IPS-15b (cell line): ENCODE data around the gene CYTH1.
"Not testable (repeated sequence)": the region's sequence is repeated elsewhere in the genome, so short reads cannot be mapped to it uniquely, and the experiment has no call there.

ENCODE experiments used
- H3K27me3 ChIP-seq: one replicate; pipeline ENCODE4 v1.6.1; 2013; ENCODE audit warnings: low read length; ENCODE audit not compliant: control insufficient read depth, insufficient read depth
- H3K36me3 ChIP-seq: one replicate; pipeline ENCODE4 v1.6.1; 2013; ENCODE audit warnings: low read length; ENCODE audit not compliant: control insufficient read depth, insufficient read depth
- H3K4me1 ChIP-seq: one replicate; pipeline ENCODE4 v1.6.1; 2013; ENCODE audit warnings: mild to moderate bottlenecking, low read length; ENCODE audit not compliant: control insufficient read depth, insufficient read depth
- H3K4me3 ChIP-seq: one replicate; pipeline ENCODE4 v1.5.1; 2013; ENCODE audit warnings: low read depth, low read length
- H3K9ac ChIP-seq: one replicate; pipeline ENCODE4 v1.6.1; 2013; ENCODE audit warnings: low read depth, mild to moderate bottlenecking, low read length
- H3K9me3 ChIP-seq: one replicate; pipeline ENCODE4 v1.6.1; 2013; ENCODE audit warnings: mild to moderate bottlenecking, low read length; ENCODE audit not compliant: control insufficient read depth, insufficient read depth

CYTH1 gene

DNA sequence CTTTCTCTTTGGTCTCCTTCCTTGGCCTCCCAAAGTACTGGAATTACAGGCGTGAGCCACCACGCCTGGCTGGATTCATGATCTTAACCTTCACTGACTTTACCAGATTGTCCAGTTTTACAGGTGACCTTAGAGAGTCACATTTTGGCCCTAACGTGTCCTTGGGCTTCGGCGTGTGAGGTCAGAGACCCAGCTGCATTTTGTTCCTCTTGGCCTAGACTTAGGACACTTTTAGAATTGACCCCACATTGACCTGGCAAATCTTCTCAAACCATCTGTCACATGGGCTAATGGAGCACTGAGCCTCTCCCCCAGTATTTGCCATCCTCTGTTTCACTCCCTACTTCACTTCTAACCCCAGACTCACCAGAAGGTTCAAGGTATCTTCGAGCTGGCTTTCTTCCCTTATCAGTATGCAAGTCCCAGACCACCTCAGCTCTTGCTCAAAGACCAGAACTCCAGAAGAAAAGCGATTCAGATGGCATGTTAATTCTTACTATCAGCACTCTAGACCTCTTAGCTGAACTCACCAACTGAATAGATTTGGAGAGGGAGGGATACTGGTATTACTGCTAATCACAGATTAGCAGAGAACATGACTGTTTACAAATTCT, 1.7 kb upstream of the CYTH1 start:
- Histone ChIP-seq H3K9ac (no peak overlapping the region), H3K4me3 (no peak overlapping the region), H3K4me1 (peaks cover 2% of the 10 kb centered on the region), H3K9me3 (no peaks in the 10 kb centered on the region), H3K27me3 (peaks cover 2% of the 10 kb centered on the region), H3K36me3 (peaks cover 4% of the 10 kb centered on the region)

DNA sequence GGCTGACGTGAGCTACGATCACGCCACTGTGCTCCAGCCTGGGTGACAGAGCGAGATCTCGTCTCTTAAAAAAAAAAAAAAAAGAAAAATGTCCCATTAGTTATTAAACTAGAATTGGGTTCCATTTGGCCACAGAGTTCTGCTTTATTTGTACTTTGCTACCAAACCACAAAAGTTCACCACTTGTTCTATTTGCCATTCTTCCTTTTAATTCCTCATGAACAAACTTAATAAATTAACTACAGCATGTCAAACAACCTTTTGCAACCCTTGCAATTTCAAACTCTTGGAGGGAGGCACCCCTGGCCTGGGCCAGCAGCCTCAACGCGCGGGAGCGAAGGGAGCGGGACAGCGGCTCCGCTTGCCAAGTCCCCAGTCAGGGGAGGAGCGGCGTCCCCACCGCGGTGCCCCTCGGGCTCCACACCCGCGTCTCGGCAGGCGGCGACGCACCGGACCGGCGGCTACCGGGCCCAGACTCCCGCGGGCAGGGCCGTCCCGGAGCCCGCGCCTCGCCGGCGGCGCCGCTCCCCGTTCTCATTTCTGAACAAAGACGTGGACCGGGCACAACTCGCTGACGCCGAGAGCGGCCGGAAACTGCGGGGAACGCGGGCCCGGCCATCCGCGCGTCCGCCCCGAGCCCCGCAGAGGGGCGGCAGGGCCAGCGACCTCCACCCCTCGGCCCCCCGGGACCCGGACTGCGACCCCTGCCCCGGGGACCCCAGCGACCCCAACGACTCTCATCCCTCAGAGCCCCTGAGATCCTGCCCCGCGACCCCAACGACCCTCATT, 775 bp downstream of the CYTH1 start:
- Histone ChIP-seq H3K27me3 (peaks cover 2% of the 10 kb centered on the region), H3K9ac (no peak overlapping the region), H3K4me3 (peak overlapping the region; percentile 60), H3K4me1 (peaks cover 2% of the 10 kb centered on the region), H3K36me3 (no peaks in the 10 kb centered on the region), H3K9me3 (no peaks in the 10 kb centered on the region)

DNA sequence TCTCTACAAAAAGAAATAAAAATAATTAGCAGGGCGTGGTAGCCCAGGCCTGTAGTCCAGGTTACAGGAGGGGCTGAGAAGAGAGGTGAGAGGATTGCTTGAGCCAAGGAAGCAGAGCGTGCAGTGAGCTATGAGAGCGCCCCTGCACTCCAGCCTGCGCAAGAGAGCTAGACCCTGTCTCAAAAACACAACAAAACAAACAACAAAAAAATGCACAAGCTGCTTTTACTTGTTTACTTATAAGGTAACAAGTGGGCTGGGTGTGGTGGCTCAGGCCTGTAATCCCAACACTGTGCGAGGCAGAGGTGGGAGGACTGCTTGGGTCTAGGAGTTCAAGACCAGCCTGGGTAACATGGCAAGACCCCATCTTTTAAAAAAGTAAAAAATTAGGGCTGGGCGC, 1.7 kb downstream of the CYTH1 start:
- H3K9ac ChIP-seq = no peak overlapping the region
- H3K9me3 ChIP-seq = no peaks in the 10 kb centered on the region
- peaks cover 2% of the 10 kb centered on the region for H3K4me1 ChIP-seq
- H3K36me3 ChIP-seq = no peaks in the 10 kb centered on the region
- no peak overlapping the region for H3K4me3 ChIP-seq
- H3K27me3 ChIP-seq = peaks cover 2% of the 10 kb centered on the region

DNA sequence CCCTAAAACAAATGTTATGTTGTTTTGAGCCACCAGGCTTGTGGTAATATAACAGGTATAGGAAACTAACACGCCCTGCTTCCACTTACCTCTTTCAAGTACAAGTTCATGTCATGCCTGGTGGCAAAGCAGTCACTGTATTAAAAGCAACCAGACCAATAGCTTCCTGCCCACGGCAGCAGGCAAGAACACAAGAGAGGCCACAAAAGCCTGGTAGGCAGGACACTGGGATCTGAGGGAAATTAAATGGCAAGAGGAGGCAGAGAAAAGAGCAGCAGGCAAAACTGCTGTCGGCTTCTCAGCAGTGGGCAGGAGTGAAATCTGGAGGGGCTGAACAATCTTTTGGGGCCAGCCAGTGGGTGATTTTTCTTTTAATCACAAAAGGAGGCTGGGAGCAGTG, 2.2 kb downstream of the CYTH1 start:
- Histone ChIP-seq H3K4me1 (no peaks in the 10 kb centered on the region), H3K9ac (no peak overlapping the region), H3K36me3 (no peaks in the 10 kb centered on the region), H3K9me3 (no peaks in the 10 kb centered on the region), H3K4me3 (no peak overlapping the region), H3K27me3 (peaks cover 2% of the 10 kb centered on the region)

DNA sequence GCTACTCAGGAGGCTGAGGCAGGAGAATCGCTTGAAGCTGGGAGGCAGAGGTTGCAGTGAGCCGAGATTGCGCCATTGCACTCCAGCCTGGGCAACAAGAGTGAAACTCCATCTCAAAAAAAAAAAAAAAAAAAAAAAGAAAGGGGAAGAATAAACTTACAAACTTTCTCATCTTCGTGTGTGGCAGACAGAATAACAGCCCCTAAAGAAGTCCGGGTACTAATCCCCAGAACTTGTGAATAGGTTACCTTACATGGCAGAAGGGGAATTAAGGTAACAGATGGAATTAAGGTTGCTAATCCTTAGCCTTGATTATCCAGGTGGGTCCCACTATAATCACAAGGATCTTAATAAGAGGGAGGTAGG, 2.8 kb downstream of the CYTH1 start:
- not testable (repeated sequence) for H3K36me3 ChIP-seq, H3K4me1 ChIP-seq, H3K4me3 ChIP-seq, H3K9ac ChIP-seq, H3K27me3 ChIP-seq, H3K9me3 ChIP-seq

DNA sequence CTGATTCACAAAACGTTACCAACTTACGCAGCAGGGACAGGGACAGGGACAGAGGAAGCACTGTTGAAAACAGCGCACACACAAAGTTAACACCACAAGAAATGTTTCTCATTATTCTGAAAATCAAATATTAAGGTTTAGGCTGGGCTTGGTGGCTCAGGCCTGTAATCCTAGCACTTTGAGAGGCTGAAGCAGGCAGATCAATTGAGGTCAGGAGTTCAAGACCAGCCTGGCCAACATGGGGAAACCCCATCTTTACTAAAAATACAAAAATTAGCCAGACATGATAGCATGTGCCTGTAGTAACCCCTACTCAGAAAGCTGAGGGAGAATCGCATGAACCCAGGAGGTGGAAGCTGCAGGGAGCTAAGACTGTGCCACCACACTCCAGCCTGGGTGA, 4.2 kb downstream of the CYTH1 start:
- Histone ChIP-seq H3K27me3 (peaks cover 2% of the 10 kb centered on the region), H3K4me3 (no peak overlapping the region), H3K36me3 (no peaks in the 10 kb centered on the region), H3K9me3 (no peaks in the 10 kb centered on the region), H3K4me1 (no peaks in the 10 kb centered on the region), H3K9ac (no peak overlapping the region)

DNA sequence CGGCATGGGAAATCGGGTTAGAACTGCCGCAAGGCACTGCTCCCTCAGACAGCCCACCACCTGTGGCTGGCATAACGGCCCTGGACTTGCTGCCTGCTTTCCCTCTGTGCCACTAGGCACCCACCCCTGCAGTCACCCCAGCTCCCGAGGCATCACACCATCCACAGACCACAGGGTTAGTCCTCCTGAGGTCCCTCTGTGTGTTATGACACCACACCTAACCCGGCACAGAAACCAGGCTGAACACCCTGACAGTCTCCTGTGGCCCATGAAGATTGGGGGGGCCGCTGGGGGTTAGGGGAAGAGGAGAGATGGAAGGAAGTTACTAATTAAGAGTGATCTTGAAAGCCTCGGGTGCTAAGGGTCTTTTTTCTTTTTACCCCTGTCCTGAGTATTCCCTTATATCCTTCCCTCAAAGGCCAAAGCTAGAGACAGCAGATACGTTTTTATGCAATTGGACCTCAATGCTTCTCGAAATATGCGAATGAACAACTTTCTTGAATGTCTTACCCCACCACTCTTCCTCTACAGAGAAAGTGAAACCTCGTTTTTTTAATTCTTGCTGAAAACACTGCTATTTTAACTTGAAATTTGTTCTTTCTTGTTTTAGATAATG, 7.0 kb downstream of the CYTH1 start:
- Histone ChIP-seq H3K4me3 (no peak overlapping the region), H3K27me3 (no peaks in the 10 kb centered on the region), H3K4me1 (no peaks in the 10 kb centered on the region), H3K9me3 (no peaks in the 10 kb centered on the region), H3K9ac (no peak overlapping the region), H3K36me3 (no peaks in the 10 kb centered on the region)

DNA sequence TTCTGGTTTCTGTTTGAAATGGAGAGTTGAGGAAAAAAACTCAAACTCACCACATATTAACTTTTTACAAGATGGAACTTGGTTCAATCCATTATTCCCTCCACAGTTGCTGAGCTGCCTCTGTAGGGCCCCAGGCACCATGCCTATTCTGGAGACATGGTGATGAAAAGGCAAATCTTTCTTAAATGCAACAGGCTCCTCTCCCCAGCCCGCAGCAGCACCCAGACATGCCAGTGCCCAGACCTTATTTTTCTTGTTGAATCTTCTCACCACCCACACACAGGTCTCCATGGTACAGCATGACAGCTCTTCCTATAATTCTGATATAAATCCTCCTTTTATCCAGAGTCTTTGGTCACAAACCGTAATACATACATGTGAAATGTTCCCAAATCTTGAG, 7.6 kb downstream of the CYTH1 start:
- Histone ChIP-seq H3K27me3 (no peaks in the 10 kb centered on the region), H3K4me1 (no peaks in the 10 kb centered on the region), H3K4me3 (no peak overlapping the region), H3K36me3 (no peaks in the 10 kb centered on the region), H3K9me3 (no peaks in the 10 kb centered on the region), H3K9ac (no peak overlapping the region)

DNA sequence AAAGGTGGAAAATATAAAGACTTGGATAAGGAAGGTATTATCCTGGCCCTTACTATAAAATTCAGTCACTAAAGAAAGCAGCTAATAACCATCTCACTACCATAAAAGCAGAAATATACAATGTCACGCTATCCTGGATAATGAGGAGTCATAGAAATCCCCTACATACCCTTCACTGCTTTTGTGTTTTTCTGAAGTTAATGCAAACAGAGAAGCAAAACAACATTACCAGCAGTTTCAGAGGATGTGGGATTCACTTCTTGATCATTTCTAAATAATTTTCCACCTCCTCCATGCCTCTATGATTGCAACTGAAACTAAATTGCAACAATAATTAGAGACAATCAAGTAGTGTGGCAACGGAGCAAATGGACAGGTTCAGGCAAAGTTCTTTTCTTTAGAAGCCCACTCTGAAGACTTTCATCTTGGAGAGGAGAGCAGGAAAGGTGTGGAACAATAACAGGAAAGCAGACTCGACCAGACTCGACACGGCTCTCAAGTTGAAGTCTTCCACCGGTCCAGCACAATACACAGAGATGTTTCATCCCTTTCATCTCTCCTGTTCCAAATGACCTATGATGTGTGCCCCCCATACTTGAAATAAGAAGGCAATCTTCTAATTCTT, 10.2 kb downstream of the CYTH1 start:
- no peaks in the 10 kb centered on the region for H3K9me3 ChIP-seq
- no peaks in the 10 kb centered on the region for H3K27me3 ChIP-seq
- no peaks in the 10 kb centered on the region for H3K4me1 ChIP-seq
- H3K9ac ChIP-seq = no peak overlapping the region
- no peak overlapping the region for H3K4me3 ChIP-seq
- no peaks in the 10 kb centered on the region for H3K36me3 ChIP-seq

DNA sequence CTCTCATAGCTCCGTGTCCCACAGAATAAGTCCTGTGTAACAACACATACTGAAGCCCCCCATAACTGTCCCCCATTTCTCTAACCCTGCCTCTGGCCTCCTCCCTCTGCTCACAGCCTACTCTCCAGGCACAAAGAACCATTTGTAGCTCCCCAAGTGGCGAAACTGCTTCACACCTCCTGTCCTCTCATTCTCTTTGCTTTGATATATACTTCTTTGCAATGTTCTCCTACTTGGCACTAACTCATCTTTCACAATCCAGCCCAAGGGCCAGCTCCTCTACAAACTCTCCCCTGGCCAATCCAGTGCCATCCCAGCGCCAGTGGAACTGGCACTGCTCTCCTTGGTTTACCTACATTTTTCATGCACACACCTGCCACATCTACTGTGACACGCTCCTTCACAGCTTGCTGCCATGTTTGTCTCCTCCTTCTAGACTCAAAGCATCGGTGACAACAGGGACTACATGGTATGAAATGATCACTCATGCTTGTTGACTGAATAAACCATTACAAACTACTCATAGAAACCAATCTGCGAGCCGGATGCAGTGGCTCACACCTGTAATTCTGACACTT, 12.8 kb downstream of the CYTH1 start:
- Histone ChIP-seq H3K27me3 (no peaks in the 10 kb centered on the region), H3K9me3 (no peaks in the 10 kb centered on the region), H3K4me3 (no peak overlapping the region), H3K36me3 (no peaks in the 10 kb centered on the region), H3K9ac (no peak overlapping the region), H3K4me1 (no peaks in the 10 kb centered on the region)

DNA sequence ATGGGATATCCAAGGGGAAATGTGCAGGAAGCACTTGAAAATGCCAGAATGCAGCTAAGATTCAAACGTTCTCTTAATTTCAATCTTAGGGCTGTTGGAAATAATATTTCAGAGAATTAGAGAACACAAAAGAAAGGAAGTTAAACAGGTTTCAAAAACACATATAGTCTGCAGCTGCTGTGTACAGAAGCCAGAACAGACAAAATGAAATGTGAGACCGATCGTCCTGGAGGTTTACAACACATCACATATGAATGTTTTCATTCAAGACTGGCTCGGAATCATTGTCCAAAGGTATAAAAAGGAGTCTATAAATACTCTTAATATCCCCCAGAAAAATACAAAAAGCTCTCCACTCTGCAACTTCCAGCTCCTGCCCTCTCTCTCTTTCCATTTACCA, 14.3 kb downstream of the CYTH1 start:
- Histone ChIP-seq H3K36me3 (no peaks in the 10 kb centered on the region), H3K9ac (no peak overlapping the region), H3K4me1 (no peaks in the 10 kb centered on the region)

More for the DNA sequence above, 14.3 kb downstream of the CYTH1 start:
- Histone ChIP-seq H3K9me3 (no peaks in the 10 kb centered on the region), H3K27me3 (no peaks in the 10 kb centered on the region), H3K4me3 (no peak overlapping the region)
